ENCODE data around the gene BAIAP2.

BAIAP2 gene

GRCh38 chr17:81090361-81091136 is 55.6 kb downstream of the BAIAP2 start:
- no peak for DNase-seq

- DNase-seq, result no peak
Observed at GRCh38 chr17:81091154-81091553, 56.2 kb downstream of the BAIAP2 start.

- no peak for DNase-seq
Observed at GRCh38 chr17:81091774-81092517, 57.0 kb downstream of the BAIAP2 start.

- DNase-seq, result no peak
Observed at GRCh38 chr17:81092518-81093095, 57.7 kb downstream of the BAIAP2 start.

- DNase-seq, result peak in 5 of 14 donors; percentile 24 to 86 (median 52)
Observed at GRCh38 chr17:81093619-81094508, 58.9 kb downstream of the BAIAP2 start.

DNA sequence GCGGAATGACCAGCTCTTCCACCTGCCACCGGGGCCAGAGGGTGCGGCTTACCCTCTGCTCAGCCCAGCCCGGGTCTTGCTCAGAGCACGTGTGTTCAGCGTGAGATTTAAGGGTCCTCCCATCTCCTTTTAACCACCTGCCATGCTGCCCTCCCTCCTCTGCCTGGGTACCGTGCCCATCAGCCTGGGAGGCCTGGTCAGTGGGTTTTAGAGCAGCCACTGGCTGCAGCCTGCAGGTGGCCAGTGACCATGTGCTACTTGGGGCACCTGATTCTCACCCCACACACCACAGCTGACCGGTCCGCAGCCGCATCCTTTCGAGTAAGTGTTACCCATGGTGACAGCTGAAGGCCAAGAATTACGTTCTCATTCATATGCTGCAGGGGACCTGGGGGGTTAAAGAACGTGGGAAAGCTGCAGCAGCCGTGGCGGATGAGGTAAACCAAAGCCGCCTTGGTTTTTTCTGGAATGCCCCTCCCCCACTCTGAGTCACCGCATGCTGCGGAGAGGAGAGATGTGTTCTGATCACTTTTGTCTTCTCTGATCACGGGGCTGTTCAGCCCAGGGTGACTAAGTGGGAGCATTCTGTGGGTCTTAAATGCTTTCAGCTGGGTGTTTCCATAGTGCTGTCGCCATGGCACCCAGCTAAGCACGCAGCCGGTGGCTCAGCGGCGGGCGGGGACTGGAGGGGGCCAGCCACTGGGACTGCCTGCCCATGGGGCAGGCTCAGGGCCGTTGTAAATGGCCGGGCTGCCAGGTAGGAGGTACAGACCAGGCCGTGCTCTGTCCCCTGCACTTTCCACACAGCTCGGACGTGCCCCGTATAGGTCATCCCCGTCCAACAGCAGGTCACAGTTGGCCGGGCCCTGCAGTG is 59.8 kb downstream of the BAIAP2 start:
- DNase-seq, result peak in 12 of 14 donors; percentile 33 to 92 (median 68)

DNA sequence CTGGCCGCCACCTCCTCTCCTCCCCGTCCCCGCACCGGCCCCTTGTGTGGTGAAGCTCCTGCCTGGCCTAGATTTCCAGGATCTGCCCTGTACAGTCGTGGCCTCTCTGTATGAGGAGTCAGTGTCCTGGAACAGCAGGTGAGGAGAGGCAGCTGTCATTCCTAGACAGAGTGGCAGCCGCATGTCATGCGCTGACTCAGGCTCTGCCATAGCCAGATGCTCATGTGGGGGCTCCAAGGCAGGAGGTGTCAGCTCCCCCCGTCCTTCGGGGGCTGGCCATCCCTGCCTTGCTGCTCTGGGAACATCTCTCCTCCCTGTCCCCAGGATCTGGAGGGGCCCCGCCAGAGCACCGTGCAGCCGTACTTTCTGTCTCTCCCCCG is 60.4 kb downstream of the BAIAP2 start:
- DNase-seq, result no peak

DNA sequence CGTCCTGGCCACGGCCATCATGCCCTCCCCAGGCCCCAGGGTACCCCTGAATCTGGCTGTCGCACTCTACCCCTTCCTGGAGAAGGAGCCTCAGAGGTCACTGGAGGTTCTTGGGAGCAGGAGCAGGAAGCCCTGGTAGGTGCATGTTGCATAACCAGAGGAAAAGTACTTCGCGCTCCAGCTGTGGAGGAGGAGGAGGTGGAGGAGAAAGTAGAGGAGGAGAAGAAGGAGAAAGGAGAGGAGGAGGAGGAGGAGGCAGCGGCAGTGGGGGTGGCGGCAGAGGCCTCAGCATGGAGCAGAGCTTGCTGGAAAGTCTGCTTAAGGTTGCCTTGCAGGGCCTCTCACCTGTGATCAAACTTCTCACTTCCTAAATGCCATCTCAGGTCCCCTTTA is 61.8 kb downstream of the BAIAP2 start:
- no peak for DNase-seq

GRCh38 chr17:81097134-81097942 is 62.4 kb downstream of the BAIAP2 start:
- peak in 12 of 14 donors; percentile 20 to 81 (median 46) for DNase-seq

DNA sequence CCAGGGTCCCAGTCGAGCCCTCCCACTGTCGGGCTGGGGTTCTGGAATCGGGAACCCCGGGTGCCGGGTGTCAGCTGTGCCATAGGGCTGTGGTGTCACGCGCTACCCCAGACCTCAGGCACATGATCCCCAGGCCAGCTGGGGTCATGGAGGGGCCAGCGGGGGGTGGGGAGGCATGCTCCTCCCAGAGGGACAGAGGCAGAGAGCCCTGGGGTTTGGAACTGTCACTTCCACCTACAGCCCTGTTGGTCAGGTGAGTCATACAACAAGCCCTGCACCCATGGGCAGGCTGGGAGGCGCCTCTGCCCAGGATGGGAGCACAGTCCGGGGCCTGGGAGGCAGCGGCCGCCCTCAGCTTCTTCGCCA is 63.0 kb downstream of the BAIAP2 start:
- no peak for DNase-seq

DNA sequence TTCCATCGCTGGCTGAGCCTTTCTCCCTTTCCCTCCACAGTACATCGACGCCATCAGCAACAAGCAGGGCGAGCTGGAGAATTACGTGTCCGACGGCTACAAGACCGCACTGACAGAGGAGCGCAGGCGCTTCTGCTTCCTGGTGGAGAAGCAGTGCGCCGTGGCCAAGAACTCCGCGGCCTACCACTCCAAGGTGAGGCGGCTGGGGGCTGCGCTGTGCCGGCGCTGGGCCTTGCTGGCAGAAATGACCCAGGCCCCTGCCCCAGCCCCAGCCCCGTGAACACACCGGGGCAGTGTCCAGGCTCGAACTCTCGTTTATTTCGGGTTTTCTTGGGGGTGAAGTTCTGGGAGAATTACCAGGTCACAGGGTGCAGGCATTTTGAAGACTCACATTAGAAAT is 64.9 kb downstream of the BAIAP2 start:
- no peak for DNase-seq

GRCh38 chr17:81100668-81101067 is 65.7 kb downstream of the BAIAP2 start:
- no peak for DNase-seq

- peak in 12 of 14 donors; percentile 48 to 84 (median 60) for DNase-seq
Observed at GRCh38 chr17:81101614-81102306, 66.8 kb downstream of the BAIAP2 start.

- DNase-seq, result no peak
Observed at GRCh38 chr17:81102352-81102751, 67.4 kb downstream of the BAIAP2 start.

DNA sequence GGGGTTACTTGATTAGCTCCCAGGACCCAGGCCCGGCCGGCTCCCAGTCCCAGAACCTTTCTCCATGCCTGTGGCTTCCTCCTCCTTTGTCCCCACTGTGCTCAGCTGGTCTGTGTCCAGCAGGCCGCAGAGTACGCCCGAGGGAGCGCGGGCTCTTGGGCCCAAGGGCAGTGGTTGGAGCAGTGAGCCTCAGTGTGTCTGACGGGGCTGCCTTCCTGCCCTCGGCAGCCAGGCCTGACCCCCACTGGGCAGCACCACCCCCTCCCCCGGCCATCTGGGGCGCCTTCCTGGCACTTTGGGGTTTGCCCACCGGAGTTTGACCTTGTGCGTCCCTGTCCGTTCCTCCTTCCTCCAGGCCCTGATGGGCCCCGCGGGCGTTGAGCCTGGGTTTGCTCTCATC is 67.9 kb downstream of the BAIAP2 start:
- no peak for DNase-seq

DNA sequence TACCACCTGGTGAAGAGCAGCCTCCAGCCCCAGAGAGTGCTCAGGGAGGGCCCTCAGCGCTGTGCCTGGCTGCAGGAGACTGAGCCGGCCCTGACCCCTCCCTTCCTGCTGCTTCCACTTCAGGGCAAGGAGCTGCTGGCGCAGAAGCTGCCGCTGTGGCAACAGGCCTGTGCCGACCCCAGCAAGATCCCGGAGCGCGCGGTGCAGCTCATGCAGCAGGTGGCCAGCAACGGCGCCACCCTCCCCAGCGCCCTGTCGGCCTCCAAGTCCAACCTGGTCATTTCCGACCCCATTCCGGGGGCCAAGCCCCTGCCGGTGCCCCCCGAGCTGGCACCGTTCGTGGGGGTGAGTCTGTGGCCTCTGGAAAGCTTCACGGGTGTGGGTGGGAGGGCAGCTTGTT is 68.4 kb downstream of the BAIAP2 start:
- no peak for DNase-seq

DNA sequence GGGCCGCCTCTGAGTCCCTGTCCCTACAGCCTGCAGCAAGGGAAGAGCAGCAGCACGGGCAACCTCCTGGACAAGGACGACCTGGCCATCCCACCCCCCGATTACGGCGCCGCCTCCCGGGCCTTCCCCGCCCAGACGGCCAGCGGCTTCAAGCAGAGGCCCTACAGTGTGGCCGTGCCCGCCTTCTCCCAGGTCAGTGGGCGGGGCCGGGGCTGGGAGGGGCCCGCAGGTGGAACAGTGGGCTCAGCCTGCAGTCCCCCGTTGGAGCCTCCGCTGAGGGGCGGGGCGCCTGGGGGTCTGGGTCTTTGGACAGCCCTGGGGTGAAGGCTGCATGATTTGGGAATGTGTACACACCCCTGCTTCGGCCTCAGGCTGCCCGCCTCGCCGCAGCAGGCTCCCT is 71.8 kb downstream of the BAIAP2 start:
- DNase-seq, result no peak

- no peak for DNase-seq
Observed at GRCh38 chr17:81108220-81108619, 73.3 kb downstream of the BAIAP2 start.

DNA sequence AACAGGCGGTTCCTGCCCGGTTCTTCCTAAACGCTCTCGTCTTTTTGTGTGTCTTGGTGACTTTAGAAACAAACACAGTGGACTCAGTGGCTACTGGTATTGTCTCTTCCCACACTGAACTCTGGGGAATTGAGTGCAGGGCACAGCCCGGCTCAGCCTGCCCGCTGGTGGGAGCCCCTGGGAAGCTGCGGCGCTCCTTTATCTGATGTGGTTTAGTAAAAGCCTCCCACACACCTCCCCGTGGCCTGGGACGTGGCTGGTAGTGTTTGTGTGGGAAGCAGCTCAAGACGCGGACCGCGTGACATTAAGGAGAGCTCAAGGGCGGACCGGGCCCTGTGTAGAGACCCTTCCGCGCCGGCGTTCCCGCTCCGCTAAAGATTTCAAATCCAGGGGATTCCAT is 75.0 kb downstream of the BAIAP2 start:
- no peak for DNase-seq

GRCh38 chr17:81110488-81111040 is 75.6 kb downstream of the BAIAP2 start:
- DNase-seq, result peak in 2 of 14 donors; percentile 14 to 45

Measured in C1 segment of cervical spinal cord (tissue), 14 donors.